GM10248 (cell line): ENCODE data around the gene ZNF107.

ENCODE experiments used
- CTCF ChIA-PET: fragments of 300-600 bp; sonication (Branson Sonifier 250); formaldehyde crosslinking; extraction: SDS; loops from one replicate; lab custom pipeline; 2021; ENCODE audit warnings: antibody characterized with exemption; lab: Yijun Ruan, JAX
- POLR2A ChIA-PET: fragments of 350-650 bp; sonication (Branson Sonifier 250); formaldehyde crosslinking; extraction: SDS; loops from one replicate; lab custom pipeline; 2020; ENCODE audit warnings: antibody characterized with exemption; lab: Yijun Ruan, JAX
- DNase-seq: peaks from one replicate; pipeline ENCODE4 v3.0.0; 2012; ENCODE audit errors: extremely low spot score
- TF ChIP-seq, protein P1 (sequence below): IDR thresholded peaks from 2 replicates; pipeline ENCODE4 v1.5.1; 2012; ENCODE audit warnings: mild to moderate bottlenecking, low read depth; ENCODE audit errors: extremely low read depth, missing control alignments, control extremely low read depth

ZNF107 gene

DNA sequence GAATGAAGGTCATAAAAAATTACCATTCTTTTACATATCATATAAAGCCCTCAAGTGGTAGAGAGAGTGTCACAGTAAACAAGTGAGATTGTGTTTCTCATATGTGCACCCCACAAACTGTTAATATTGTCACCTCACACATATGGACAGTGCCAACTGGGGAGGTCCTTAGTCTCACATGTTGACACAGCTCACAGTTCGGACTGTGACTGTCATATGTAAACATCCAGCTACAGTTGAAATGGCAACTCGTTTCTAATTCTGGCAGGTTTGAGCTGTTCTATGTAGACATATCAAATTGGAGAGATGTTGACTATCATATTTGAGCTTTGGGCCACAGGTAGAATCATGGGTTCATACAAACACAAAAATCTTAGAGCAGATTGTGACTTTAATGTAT, 39.4 kb upstream of the ZNF107 start:
- ChIA-PET POLR2A (no interaction called here), CTCF (interaction anchor here (0.8 to 1.6 kb wide), 3 partner anchors 10 to 28 kb away, joined by 3 to 5 read pairs (median 4); no protein-coding TSS in a partner anchor)
- no peak for DNase-seq
- TF ChIP-seq, protein P1, sequence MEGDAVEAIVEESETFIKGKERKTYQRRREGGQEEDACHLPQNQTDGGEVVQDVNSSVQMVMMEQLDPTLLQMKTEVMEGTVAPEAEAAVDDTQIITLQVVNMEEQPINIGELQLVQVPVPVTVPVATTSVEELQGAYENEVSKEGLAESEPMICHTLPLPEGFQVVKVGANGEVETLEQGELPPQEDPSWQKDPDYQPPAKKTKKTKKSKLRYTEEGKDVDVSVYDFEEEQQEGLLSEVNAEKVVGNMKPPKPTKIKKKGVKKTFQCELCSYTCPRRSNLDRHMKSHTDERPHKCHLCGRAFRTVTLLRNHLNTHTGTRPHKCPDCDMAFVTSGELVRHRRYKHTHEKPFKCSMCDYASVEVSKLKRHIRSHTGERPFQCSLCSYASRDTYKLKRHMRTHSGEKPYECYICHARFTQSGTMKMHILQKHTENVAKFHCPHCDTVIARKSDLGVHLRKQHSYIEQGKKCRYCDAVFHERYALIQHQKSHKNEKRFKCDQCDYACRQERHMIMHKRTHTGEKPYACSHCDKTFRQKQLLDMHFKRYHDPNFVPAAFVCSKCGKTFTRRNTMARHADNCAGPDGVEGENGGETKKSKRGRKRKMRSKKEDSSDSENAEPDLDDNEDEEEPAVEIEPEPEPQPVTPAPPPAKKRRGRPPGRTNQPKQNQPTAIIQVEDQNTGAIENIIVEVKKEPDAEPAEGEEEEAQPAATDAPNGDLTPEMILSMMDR = no peak

DNA sequence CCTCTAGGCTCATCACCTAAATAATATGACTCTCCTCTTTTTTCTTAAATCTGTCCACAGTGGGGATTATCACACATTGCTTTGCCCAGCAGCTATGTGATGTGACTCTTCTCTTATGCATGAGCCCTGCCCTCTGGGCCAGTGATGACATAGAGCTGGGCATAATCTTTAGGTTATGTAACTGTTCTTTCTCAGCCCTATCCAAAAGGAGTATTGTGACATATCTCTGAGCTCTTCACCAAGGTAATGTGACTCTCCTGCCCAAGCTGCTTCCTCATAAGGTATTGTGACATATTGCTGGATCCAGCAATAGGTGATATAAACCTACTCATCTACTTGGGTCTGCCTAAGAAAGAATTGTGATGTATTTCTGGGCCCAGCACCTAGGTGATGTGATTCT, 37.7 kb upstream of the ZNF107 start:
- TF ChIP-seq, protein P1 = no peak
- DNase-seq = no peak
- CTCF ChIA-PET = no interaction called here
- POLR2A ChIA-PET = no interaction called here

DNA sequence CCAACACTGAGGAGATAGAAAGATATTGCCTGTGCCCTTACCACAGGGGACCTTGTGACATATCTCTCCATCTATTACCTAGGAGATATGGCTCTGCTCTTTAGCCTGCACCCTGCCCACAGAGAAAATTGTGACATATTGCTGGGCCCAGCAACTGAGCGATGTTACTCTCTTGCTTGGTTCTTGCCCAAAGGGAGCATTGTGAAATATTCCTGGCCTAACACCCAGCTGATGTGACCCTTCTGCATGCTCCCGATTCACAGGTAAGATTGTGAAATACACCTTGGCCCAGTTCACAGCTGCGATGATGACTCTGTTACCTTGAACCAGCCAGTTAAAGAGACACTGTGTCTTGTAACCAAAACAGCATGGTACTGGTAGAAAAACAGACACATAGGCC, 37.2 kb upstream of the ZNF107 start:
- DNase-seq = no peak
- TF ChIP-seq, protein P1 = no peak
- CTCF ChIA-PET = no interaction called here
- POLR2A ChIA-PET = no interaction called here

DNA sequence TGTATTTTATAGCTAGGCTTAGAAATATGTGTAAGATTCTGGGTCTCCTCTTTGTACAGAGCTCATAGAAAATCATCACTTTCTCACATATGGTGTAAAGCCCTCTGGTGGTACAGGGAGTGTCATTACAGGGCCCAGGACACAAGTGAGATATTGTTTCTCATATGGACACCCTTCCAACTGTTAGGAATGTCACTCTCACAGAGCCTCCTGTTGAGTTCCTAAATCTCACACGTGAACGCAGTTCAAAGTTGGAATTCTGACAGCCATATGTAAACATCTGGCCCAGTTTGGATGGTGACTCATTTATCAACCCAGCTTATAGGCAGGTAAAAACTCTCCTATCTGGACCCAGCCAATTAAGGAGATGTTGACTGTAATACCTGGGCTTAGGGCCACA, 35.4 kb upstream of the ZNF107 start:
- no peak for DNase-seq
- TF ChIP-seq, protein P1 = no peak
- POLR2A ChIA-PET = no interaction called here
- CTCF ChIA-PET = interaction anchor here (1.0 to 1.4 kb wide), 2 partner anchors 23 to 25 kb away, joined by 3 read pairs; no protein-coding TSS in a partner anchor

DNA sequence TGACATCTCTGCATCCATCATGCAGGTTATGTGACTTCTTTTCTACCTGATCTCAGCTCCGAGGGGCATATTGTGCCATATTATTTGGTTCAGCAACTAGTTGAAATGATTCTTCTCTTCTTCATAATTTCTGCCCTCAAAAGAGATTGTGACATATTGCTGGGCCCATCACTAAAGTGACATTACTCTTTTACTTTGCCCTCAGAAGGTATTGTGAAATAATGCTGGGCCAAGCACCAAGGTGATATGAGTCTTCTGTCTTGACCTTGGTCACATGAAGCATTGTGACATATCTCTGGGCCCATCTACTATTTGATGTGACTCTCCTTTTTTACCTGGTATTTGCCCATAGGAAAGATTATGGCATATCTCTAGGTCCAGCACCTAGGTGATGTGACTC, 33.9 kb upstream of the ZNF107 start:
- POLR2A ChIA-PET = no interaction called here
- DNase-seq = no peak
- CTCF ChIA-PET = no interaction called here
- TF ChIP-seq, protein P1 = no peak

DNA sequence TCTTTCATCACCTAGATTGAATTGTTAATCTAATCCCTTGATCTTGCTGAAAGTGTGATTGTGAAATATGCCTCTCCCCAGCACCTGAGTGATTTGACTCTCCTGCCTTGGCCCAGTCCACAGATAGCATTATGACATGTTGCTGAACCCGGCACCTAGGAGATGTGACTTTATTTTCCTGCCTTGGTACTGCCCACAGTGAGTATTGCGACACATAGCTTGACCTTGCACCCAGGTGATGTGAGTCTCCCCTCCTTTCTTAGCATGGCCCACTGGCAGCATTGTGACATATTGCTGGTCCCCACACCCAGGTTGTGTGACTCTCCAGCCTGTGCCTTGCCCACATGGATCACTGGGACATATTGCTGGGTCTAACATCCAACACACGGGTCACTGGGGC, 32.5 kb upstream of the ZNF107 start:
- ChIA-PET POLR2A (no interaction called here), CTCF (no interaction called here)
- DNase-seq = no peak
- TF ChIP-seq, protein P1 = no peak
